Right lobe of liver (tissue), 6 donors: ENCODE measurements around the gene NBPF12. TPM values are rescaled to one million over a fixed set of nuclear protein-coding genes. Genes with fewer than 3 reads are reported as not detected.
"Not testable (repeated sequence)": the region's sequence is repeated elsewhere in the genome, so short reads cannot be mapped to it uniquely, and the experiment has no call there.

ENCODE experiments used
- ATAC-seq, 4 donors: fragments of 200-7000 bp; cut with Tn5 transposase; one replicate each; pipeline ENCODE4 v1.9.1; 2020; ENCODE audit warnings: mild to moderate bottlenecking in 4 of 4, moderate library complexity in 4 of 4
- DNase-seq, 3 donors: peaks; one replicate each; pipeline ENCODE4 v3.0.0-alpha.2; 2020
- H3K27ac ChIP-seq, 3 donors: fragments of 200-600 bp; one replicate each; pipeline ENCODE4 v1.8.0; 2022
- H3K27me3 ChIP-seq, 2 donors: fragments of 200-600 bp; one replicate each; pipeline ENCODE4 v1.8.0; 2022
- H3K36me3 ChIP-seq, 4 donors: fragments of 200-600 bp; sonication (generic) in 1 of 4; one replicate each; pipeline versions ENCODE4 v1.5.1 to v1.8.0; 2017 to 2022; ENCODE audit warnings: control low read depth in 1 of 4
- H3K4me1 ChIP-seq, 4 donors: fragments of 200-600 bp; sonication (generic) in 1 of 4; one replicate each; pipeline versions ENCODE4 v1.5.1 to v1.8.0; 2017 to 2022; ENCODE audit warnings: control low read depth in 1 of 4
- H3K4me3 ChIP-seq, 3 donors: fragments of 200-600 bp; one replicate each; pipeline ENCODE4 v1.8.0; 2022
- H3K9me3 ChIP-seq, 4 donors: fragments of 200-600 bp; sonication (generic) in 1 of 4; one replicate each; pipeline versions ENCODE4 v1.5.1 to v1.8.0; 2017 to 2022; ENCODE audit warnings: control low read depth in 1 of 4
- WGBS: methylation state at CpG from one replicate; pipeline ENCODE4 v1.1.6; 2018; ENCODE audit warnings: low coverage, low lambda C conversion rate; ENCODE audit not compliant: insufficient coverage; ENCODE audit errors: missing lambda C conversion rate; 5-methylcytosine and 5-hydroxymethylcytosine counted together
- intact Hi-C, 2 donors: fragments of 100-400 bp; cut with DNase I; formaldehyde crosslinking; loops; one replicate each; pipeline versions ENCODE4 v1.11.2 to v1.14.1; 2022
- total RNA-seq, 6 experiments: library from RNA; depleted of rRNA in 2 of 6; stranded (reverse); fragments of >200 nt in 2 of 6; fragmentation: NEBNext Ultra II Directional in 3 of 6; extraction: Animal tissue kit (Norgen Biotek cat#: 25700) in 3 of 6; gene quantifications; one replicate each; pipeline versions ENCODE4 v1.1.0 to v1.2.4, GENCODE V29; 2016 to 2023
- TF ChIP-seq, protein P1 (sequence below), 4 donors: fragments of 200-600 bp in 3 of 4; fragments of 450-650 bp in 1 of 4; IDR thresholded peaks; one replicate each; pipeline versions ENCODE4 v1.5.1 to v1.8.0; 2016 to 2022; ENCODE audit warnings: antibody characterized with exemption in 4 of 4, mild to moderate bottlenecking in 2 of 4
- donor health status: DM: no; HTN: yes; CAD: no.
- donor health status: DM: no; HTN: no; CAD: no.
- donor health status: DM: no; HTN: no; CAD: no.
- donor health status: DM: no; HTN: yes; CAD: no.
- donor health status: DM: no; HTN: yes; CAD: no.

Gene NBPF12
- total RNA-seq, 6 experiments from 2014 or later: 5.1 to 18.9 (median 15.3) TPM

DNA sequence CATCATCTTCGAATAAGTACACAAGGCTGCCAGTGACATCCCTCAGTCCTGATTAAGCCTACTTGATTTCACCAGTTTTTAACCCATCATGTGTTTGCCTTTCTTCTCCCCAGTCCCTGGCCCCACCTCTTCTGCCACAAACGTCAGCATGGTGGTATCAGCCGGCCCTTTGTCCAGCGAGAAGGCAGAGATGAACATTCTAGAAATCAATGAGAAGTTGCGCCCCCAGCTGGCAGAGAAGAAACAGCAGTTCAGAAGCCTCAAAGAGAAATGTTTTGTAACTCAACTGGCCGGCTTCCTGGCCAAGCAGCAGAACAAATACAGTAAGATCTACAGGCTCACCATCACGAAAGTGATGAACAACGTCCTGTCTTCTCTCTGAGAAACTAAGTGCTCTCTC, 28.2 kb downstream of the NBPF12 start:
- H3K9me3 ChIP-seq, ATAC-seq, H3K27me3 ChIP-seq, intact Hi-C loops, H3K4me3 ChIP-seq, H3K4me1 ChIP-seq: not testable (repeated sequence)
- peaks cover 0 to 11% (median 2%) of the 10 kb centered on the region in 4 donors for H3K36me3 ChIP-seq
- peak in 2 of 3 donors; percentile 22 to 60 for DNase-seq
- TF ChIP-seq, protein P1, sequence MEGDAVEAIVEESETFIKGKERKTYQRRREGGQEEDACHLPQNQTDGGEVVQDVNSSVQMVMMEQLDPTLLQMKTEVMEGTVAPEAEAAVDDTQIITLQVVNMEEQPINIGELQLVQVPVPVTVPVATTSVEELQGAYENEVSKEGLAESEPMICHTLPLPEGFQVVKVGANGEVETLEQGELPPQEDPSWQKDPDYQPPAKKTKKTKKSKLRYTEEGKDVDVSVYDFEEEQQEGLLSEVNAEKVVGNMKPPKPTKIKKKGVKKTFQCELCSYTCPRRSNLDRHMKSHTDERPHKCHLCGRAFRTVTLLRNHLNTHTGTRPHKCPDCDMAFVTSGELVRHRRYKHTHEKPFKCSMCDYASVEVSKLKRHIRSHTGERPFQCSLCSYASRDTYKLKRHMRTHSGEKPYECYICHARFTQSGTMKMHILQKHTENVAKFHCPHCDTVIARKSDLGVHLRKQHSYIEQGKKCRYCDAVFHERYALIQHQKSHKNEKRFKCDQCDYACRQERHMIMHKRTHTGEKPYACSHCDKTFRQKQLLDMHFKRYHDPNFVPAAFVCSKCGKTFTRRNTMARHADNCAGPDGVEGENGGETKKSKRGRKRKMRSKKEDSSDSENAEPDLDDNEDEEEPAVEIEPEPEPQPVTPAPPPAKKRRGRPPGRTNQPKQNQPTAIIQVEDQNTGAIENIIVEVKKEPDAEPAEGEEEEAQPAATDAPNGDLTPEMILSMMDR (IDR thresholded peaks at IDR 0.05): peak; percentile 27 to 52 (median 44)
- peak overlapping the region in 2 of 3 donors; percentile 53 to 56 for H3K27ac ChIP-seq
- 22% methylated on average over 8 of the region's 8 CpGs for WGBS

DNA sequence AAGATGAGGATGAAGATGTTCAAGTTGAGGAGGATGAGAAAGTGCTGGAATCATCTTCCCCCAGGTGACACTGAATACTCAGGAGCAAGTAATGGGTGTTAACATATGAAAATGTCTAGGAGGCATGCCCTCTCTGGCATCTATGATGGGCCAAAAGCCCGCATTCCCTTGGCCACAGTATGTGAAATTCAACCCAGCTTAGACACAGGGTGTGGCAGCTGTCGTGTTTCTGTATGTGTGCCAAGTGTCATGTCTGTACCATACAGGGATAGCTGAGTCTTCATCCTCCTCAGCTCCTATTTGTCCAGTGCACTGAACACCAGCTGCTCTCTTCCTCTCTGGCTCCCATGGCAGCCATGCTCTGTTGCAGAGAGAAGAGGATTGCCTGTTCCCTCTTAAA, 32.5 kb downstream of the NBPF12 start:
- intact Hi-C loops, H3K4me1 ChIP-seq, DNase-seq, H3K27me3 ChIP-seq, ATAC-seq, H3K9me3 ChIP-seq, H3K27ac ChIP-seq, H3K4me3 ChIP-seq: not testable (repeated sequence)
- WGBS: 17% methylated on average over 1 of the region's 2 CpGs
- H3K36me3 ChIP-seq: peaks cover 0 to 11% (median 2%) of the 10 kb centered on the region in 4 donors

DNA sequence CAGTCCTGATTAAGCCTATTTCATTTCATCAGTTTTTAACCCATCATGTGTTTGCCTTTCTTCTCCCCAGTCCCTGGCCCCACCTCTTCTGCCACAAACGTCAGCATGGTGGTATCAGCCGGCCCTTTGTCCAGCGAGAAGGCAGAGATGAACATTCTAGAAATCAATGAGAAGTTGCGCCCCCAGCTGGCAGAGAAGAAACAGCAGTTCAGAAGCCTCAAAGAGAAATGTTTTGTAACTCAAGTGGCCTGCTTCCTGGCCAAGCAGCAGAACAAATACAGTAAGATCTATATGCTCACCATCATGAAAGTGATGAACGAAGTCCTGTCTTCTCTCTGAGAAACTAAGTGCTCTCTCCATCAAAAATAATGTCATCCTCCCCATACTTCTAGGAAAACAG, 34.6 kb downstream of the NBPF12 start:
- not testable (repeated sequence) for H3K27ac ChIP-seq, ATAC-seq
- WGBS: 27% methylated on average over 4 of the region's 5 CpGs

DNA sequence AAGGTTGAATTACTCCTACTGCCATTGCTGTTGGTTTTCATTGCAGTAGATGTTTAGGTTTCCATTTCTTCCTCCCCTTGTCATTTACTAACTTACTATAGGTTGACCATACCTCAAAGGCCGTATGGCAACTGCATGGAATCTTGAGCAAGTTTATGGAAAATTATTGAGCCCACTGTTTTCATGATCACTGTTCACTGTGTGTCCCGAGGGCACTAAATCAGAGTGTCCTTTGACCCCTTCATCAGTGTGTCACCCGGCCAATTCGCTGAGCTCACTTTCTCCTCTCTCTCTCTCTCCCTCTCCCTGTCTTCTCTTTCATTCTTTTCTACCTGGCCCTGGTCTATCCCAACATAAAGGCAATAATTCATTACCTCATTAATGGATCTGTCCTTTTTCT, 47.7 kb downstream of the NBPF12 start:
- intact Hi-C loops, H3K27ac ChIP-seq: not testable (repeated sequence)

More for the DNA sequence above, 34.6 kb downstream of the NBPF12 start:
- TF ChIP-seq, protein P1 (IDR thresholded peaks at IDR 0.05): peak in 2 of 4 donors; percentile 18 to 24
- peaks cover 0 to 11% (median 2%) of the 10 kb centered on the region in 4 donors for H3K36me3 ChIP-seq
- DNase-seq, H3K9me3 ChIP-seq, H3K27me3 ChIP-seq, H3K4me1 ChIP-seq, H3K4me3 ChIP-seq, intact Hi-C loops: not testable (repeated sequence)

DNA sequence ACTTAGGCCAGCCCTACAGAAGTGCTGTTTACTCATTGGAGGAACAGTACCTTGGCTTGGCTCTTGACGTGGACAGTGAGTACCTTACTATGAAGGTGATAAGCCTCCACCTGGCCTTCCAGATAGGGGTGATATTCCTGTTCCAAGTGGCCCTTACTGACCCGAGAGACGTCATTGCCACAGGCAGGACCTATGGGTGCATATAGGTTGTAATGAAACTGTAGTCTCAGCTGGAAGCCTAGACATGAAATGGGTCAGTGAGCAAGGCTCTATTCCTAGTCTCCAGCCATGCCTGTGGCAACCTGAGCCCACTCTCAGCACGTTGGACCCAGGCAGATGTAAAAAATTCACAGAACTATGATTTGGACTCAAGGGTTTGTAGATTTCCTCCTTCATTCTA, 48.3 kb downstream of the NBPF12 start:
- intact Hi-C loops, ATAC-seq: not testable (repeated sequence)
- WGBS: 100% methylated on average over 2 of the region's 4 CpGs

More for the DNA sequence above, 47.7 kb downstream of the NBPF12 start:
- ATAC-seq (peak in 1 of 4 donors; percentile 54), DNase-seq (peak in 1 of 3 donors; percentile 54)
- not testable (repeated sequence) for H3K4me1 ChIP-seq, H3K4me3 ChIP-seq, H3K9me3 ChIP-seq, H3K27me3 ChIP-seq
- H3K36me3 ChIP-seq: peaks cover 0 to 15% (median 9%) of the 10 kb centered on the region in 4 donors
- 23% methylated on average over 4 of the region's 4 CpGs for WGBS

DNA sequence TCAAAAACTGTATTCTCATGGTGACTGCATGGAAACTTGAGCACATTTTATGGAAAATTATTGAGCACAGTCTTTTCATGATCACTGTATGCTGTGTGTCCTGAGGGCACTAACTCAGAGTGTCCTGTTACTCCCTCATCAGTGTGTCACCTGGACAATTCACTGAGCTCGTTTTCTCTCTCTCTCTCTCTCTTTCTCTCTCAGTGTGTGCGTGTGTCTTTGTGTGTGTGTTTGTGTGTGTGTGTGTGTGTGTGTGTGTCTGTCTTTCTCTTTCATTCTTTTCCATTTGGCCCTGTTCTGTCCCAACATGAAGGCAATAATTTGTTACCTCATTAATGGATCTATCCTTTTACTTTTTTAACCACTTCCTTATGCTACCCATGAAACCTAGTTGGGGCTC, 49.4 kb downstream of the NBPF12 start:
- H3K4me1 ChIP-seq, H3K9me3 ChIP-seq, DNase-seq, intact Hi-C loops, H3K27ac ChIP-seq, H3K27me3 ChIP-seq, ATAC-seq, H3K4me3 ChIP-seq: not testable (repeated sequence)
- 71% methylated on average over 2 of the region's 2 CpGs for WGBS
- peaks cover 0 to 16% (median 8%) of the 10 kb centered on the region in 4 donors for H3K36me3 ChIP-seq

More for the DNA sequence above, 48.3 kb downstream of the NBPF12 start:
- H3K4me3 ChIP-seq, H3K4me1 ChIP-seq, H3K9me3 ChIP-seq, H3K27me3 ChIP-seq, H3K27ac ChIP-seq, DNase-seq: not testable (repeated sequence)
- peaks cover 0 to 16% (median 8%) of the 10 kb centered on the region in 4 donors for H3K36me3 ChIP-seq

DNA sequence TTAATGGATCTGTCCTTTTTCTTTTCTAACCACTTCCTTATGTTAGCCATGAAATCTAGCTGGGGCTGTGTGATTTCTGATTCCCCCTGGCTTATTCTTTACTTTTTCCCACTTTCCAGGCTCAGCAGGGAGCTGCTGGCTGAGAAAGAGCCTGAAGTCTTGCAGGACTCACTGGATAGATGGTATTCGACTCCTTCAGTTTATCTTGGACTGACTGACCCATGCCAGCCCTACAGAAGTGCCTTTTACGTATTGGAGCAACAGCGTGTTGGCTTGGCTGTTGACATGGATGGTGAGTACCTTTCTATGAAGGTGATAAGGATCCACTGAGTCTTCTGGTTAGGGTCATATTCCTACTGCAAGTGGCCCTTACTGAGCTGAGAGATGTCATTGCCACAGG, 51.3 kb downstream of the NBPF12 start:
- H3K27me3 ChIP-seq, H3K4me3 ChIP-seq, intact Hi-C loops, H3K9me3 ChIP-seq, ATAC-seq, H3K27ac ChIP-seq, H3K4me1 ChIP-seq: not testable (repeated sequence)
- peaks cover 0 to 16% (median 8%) of the 10 kb centered on the region in 4 donors for H3K36me3 ChIP-seq
- DNase-seq: peak in 1 of 3 donors; percentile 49
- WGBS: 94% methylated on average over 3 of the region's 3 CpGs

DNA sequence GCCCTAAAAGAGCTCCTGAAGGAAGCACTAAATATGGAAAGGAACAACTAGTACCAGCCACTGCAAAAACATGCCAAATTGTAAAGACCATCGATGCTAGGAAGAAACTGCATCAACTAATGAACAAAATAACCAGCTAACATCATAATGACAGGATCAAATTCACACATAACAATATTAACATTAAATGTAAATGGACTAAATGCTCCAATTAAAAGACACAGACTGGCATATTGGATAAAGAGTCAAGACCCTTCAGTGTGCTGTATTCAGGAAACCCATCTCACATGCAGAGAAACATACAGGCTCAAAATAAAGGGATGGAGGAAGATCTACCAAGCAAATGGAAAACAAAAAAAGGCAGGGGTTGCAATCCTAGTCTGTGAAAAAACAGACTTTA, 70.4 kb downstream of the NBPF12 start:
- H3K9me3 ChIP-seq, H3K27me3 ChIP-seq, H3K4me3 ChIP-seq, ATAC-seq, H3K27ac ChIP-seq, H3K36me3 ChIP-seq, DNase-seq, H3K4me1 ChIP-seq, intact Hi-C loops: not testable (repeated sequence)
- no CpG with 5 or more reads among the region's 1 CpG for WGBS

DNA sequence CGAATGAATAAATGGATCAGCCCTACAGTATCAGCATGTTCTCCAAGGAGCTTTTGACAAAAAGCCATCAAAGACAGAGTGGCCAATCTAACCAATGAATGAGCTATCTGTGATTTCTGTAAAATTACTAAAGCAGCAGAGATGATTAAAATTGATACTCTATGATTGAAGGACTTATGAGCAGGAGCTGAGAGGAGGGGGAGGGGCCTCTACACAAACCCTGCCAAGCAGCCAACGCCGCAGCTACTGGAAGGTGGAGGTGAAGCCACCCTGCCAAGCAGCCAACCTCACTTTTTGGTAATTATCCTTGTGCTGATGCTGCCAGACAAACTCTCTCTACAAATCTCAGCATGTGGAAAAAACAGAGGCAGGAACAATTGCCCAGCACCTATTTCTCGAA, 88.9 kb downstream of the NBPF12 start:
- intact Hi-C loops, H3K27ac ChIP-seq, H3K9me3 ChIP-seq, H3K4me1 ChIP-seq, ATAC-seq, DNase-seq, H3K4me3 ChIP-seq, H3K36me3 ChIP-seq, H3K27me3 ChIP-seq: not testable (repeated sequence)
- 38% methylated on average over 3 of the region's 4 CpGs for WGBS

DNA sequence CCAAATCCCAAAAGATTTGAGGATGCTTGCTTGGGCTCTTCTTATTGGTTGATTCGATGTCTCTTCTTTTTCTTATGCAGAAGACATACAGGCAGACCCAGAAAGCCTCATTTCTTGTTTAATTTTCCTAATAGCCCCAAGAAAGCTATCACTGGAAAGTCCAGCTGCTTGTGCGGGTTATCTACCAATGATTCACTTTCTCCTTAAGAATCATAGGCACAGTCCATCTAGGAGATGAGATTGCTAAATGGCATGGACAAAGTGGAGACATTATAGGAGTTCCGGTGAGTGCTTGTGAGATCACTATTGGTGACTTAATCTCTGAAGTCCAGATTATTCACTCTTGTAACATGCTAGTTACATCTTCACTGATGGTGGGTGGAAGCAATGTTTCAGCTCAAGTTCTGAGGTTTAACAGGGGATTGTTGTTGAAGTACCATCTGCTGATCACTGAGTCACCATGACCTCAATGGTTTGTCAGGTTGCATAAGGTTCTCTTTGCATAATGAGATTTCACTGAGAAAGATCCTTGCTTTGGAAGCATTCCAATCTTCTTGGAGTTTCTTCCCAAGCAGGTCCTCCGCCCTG, 92.0 kb downstream of the NBPF12 start:
- H3K27ac ChIP-seq, DNase-seq, H3K9me3 ChIP-seq, H3K27me3 ChIP-seq, H3K4me1 ChIP-seq, H3K4me3 ChIP-seq, H3K36me3 ChIP-seq, intact Hi-C loops, ATAC-seq: not testable (repeated sequence)
- WGBS: 53% methylated on average over 3 of the region's 4 CpGs
